HG03460 (cell line): ENCODE results near the gene REPIN1.
A peak's percentile ranks its signal among the peaks of the same experiment; 100 is the strongest.

ENCODE experiments used
- ATAC-seq: cut with Tn5 transposase; IDR thresholded peaks from one replicate; pipeline ENCODE4 v1.9.1; 2021; ENCODE audit not compliant: unreplicated experiment

Gene REPIN1

GRCh38 chr7:150404805-150405583 lies 36.4 kb downstream of the REPIN1 start:
- ATAC-seq = peak; percentile 40

GRCh38 chr7:150405584-150406311 lies 37.1 kb downstream of the REPIN1 start:
- no peak for ATAC-seq

- no peak for ATAC-seq
Observed at GRCh38 chr7:150406312-150406566, 37.6 kb downstream of the REPIN1 start.

- peak; percentile 65 for ATAC-seq
Observed at GRCh38 chr7:150406567-150407421, 38.2 kb downstream of the REPIN1 start.

DNA sequence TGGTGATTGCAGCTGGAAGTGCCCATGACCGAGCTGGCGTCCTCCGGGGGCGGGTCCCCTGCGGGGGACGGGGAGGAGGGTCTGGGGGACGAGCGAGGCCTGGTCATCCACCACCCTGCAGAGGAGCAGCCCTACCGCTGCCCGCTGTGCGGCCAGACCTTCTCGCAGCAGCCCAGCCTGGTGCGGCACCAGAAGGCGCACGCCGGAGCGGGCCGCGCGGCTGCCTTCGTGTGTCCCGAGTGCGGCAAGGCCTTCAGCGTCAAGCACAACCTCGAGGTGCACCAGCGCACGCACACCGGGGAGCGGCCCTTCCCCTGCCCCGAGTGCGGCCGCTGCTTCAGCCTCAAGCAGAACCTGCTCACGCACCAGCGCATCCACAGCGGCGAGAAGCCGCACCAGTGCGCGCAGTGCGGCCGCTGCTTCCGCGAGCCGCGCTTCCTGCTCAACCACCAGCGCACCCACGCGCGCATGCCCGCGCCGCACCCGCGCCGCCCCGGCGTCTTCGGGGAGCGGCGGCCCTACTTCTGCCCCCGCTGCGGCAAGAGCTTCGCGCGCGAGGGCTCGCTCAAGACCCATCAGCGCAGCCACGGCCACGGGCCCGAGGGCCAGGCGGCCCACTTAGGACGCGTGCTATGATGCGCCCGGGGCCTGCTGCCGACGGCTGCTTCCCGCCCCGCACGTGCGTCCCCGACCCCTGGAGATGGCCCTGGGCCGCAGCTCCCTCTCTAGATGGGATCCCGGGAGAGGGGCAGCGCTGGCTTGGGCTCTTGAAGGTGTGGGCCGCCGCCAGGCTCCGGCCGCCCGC lies 39.2 kb downstream of the REPIN1 start:
- no peak for ATAC-seq

DNA sequence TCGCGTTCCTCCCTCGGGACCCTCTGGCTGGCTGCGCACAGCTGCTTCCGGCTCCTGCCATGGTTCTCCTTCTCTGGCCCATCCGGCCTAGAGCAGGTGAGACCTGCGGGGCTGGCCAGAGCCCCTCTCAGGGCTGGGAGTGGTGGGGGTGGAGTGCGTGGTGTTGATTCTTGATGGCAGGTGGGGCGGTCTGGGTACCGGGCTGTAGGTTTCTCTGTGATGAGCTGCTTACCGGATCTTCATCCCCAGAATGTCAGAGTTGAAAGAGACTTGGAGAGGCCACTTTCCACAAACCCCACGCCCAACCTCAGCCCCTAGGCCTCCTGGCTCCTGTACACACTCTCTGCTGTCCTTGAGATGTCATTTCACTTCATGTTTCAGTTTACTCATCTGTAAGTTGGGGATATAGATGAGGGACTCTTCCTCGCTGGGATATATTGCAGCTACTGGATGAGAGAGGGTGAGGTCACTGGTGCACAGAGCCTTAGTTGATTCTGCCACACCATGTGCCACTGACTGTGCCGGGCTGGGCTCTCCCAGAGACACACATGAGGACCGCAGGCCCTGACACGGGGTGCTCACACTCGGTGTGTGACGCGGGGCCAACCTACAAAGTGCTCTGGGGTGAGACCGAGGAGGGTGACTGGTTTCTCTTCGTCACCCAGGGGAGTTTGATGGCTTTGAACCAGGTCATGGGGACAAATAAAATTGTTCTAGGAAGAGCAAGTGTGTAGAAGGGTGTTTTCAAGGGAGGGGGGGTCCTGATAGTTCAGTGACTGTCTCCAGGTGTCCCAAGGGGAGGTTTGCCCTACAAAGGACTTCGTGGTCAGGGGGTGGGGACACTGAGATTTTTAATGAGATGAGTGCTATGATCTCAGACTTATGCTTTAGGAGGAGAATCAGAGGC lies 40.0 kb downstream of the REPIN1 start:
- no peak for ATAC-seq

GRCh38 chr7:150409300-150410030 lies 40.8 kb downstream of the REPIN1 start:
- ATAC-seq = no peak

- no peak for ATAC-seq
Observed at GRCh38 chr7:150410131-150410530, 41.5 kb downstream of the REPIN1 start.

- ATAC-seq = no peak
Observed at GRCh38 chr7:150410680-150411346, 42.2 kb downstream of the REPIN1 start.

DNA sequence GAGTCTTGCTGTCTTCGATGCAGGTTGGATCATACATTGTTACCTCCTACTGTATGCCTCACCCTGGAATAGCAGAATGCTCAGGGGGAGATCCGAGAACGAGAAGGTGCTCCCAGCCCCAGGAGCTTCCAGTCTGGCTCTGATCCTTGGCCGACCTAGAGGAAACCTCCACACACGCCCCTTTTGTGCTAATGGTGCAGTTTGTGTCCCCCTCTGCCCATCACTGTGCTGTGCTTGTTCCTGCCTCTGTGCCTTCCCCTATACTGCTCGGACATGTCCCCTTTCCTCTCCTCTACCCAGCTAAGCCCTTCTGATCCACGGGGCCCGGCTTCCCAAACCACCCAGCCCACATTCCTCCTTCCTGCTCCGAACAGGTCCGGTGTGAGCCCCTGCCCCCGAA lies 43.0 kb downstream of the REPIN1 start:
- no peak for ATAC-seq

- ATAC-seq = no peak
Observed at GRCh38 chr7:150412016-150412415, 43.4 kb downstream of the REPIN1 start.

GRCh38 chr7:150412518-150413488 lies 44.2 kb downstream of the REPIN1 start:
- ATAC-seq = no peak

GRCh38 chr7:150413640-150414081 lies 45.0 kb downstream of the REPIN1 start:
- ATAC-seq = no peak

DNA sequence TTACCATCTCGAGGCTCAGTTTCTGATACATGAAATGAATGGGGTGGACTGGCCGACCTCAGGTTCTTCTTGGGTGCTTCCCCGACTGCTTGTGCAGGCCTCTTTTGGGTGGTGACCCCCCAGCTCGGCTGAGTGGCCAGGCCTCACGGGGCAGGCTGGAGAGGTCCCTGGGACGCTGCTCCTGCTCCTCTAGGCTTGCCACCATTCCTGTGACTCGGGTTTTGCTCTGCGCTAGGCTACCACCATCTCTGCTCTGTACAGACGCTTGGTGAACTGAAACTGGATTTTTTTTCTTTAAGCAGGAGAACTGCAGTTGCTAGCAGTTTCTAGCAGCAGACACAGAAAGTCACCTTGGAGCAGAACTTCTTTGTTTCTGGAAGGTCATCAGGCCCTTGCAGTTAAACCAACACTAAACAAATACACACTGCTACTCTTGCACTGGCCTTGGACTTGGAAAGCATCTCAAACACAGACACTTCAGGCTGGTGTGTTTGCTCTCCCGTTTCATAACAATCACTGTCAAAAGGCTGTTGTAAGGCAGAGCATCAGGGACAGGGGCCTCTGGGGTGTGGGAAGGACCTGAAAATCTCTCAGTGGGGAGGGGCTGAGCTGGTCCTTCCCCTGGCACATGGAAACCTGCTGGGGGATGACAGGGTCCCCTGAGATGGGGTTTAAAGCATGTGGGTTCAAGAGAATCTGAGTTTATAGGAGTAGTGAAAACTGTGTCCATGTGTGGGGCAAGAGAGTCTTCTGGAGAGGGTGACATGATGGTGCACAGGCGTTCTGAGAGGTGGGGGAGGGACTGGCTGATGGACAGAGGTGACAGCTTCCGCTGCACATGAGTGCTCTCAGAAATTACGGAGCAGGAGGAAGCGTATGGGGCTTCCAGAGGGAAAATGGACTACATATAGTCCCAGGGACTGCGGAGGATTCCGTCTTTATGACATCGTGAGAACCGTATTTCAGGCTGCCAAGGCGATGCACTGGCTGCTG lies 46.8 kb downstream of the REPIN1 start:
- ATAC-seq = no peak

DNA sequence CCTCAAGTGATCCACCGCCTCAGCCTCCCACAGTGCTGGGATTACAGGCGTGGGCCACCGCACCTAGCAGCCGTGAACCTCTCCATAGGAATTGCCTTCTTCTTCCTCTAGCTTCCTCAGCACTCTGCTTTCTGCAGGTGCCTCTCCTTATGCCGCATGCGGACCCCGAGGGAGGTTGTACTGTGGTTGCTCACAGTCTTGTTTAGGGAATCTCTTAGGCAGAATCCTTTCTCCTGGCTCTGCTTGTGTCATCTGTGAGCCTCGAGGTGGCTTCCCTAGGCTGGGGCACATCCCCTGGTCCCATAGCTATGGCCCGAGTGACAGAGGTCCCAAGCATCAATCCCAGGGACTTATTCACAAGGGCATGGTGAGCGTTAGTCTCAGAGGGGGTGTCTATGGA lies 48.6 kb downstream of the REPIN1 start:
- no peak for ATAC-seq

- ATAC-seq = no peak
Observed at GRCh38 chr7:150417863-150418262, 49.2 kb downstream of the REPIN1 start.
